PC-3 (cell line): Measurements from ENCODE around the gene SMPX.

Experiments
- CTCF ChIP-seq: fragments of 300-600 bp; sonication (generic); conservative IDR thresholded peaks from 2 replicates; pipeline ENCODE4 v1.5.1; 2017; ENCODE audit warnings: antibody characterized with exemption, low read depth, mild to moderate bottlenecking, low read length
- EZH2 ChIP-seq: fragments of 300-600 bp; sonication (generic); IDR thresholded peaks from one replicate; pipeline ENCODE4 v1.6.1; 2017; ENCODE audit warnings: antibody characterized with exemption, mild to moderate bottlenecking, low read length; ENCODE audit not compliant: unreplicated experiment
- EZH2phosphoT487 ChIP-seq: fragments of 300-600 bp; sonication (generic); IDR thresholded peaks from 2 replicates; pipeline ENCODE4 v1.6.1; 2018; ENCODE audit warnings: mild to moderate bottlenecking, antibody characterized with exemption, low read length, borderline replicate concordance

- TF ChIP-seq CTCF (no peak), EZH2 (no peak), EZH2phosphoT487 (no peak)
These were observed 9.7 kb downstream of the SMPX start for GRCh38 chrX:21748235-21748634.
